Stimulated activated CD4-positive, alpha-beta T cell treated with anti-CD3 and anti-CD28 coated beads, Interleukin-2, amount 100 ng/mL, for 4 hours (primary cell): Measurements from ENCODE around the gene DCUN1D2.
"Not testable (repeated sequence)": the region's sequence is repeated elsewhere in the genome, so short reads cannot be mapped to it uniquely, and the experiment has no call there.

Experiments used
- DNase-seq: peaks from one replicate; pipeline ENCODE4 v3.0.0-alpha.2; 2020; ENCODE audit warnings: low read depth

The DCUN1D2 gene

GRCh38 chr13:113445791-113446487, 44.6 kb downstream of the DCUN1D2 start:
- DNase-seq = no peak

DNA sequence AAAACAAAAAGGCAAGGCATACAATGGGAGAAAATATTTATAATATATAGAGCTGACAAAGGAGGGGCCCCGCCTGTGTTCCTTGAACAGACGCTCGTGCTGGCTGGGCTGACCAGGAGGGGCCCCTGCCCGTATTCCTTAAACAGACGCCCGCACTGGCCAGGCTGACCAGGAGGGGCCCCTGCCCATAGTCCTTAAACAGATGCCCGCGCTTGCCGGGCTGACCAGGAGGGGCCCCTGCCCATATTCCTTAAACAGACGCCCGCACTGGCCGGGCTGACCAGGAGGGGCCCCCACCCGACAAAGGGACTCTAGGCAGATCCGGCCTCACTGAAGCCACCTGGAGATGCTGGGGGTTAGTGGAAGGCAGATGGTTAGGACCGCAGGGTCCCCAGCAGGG, 46.5 kb downstream of the DCUN1D2 start:
- DNase-seq = no peak

GRCh38 chr13:113442985-113443362, 47.5 kb downstream of the DCUN1D2 start:
- DNase-seq = no peak

GRCh38 chr13:113442354-113442984, 48.0 kb downstream of the DCUN1D2 start:
- no peak for DNase-seq

DNA sequence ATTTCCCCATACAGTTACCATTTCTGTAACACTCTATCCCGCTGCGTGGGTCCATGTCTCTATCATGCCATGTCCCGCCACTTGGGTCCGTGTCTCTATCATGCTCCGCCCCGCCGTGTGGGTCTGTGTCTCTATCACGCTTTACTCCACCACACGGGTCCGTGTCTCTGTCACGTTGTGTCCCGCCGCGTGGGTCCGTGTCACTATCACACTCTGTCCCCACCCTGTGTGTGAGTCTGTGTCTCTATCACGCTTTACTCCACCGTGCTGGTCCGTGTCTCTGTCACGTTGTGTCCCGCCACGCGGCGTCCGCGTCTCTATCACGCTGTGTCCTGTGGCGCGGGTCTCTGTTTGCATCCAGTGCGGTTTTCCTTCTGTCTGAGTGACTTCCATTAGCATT, 48.9 kb downstream of the DCUN1D2 start:
- DNase-seq = no peak

DNA sequence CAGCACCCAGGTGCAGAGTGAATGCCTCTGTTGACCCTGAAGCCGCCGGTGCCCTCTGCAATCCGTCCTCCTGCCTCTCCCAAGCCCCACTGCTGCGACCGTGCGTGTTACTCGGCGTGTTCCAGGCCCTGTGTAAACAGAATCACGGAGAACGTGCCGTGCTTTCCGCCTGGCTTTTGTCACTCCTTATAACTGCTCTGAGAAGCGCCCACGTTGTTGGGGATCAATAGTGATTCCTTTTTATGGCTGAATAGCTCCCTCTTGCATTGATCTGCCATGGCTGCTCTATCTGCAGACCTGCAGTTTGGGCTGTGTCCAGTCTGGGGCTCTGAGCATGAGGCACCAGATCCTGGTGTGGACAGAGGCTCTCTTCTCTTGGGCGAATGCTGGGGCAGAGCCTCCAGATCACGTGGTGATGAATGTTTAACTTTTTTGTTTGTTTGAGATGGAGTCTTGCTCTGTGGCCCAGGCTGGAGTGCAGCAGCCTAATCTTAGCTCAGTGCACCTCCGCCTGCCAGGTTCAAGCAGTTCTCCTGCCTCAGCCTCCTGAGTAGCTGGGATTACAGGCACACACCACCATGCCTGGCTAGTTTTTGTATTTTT, 53.0 kb downstream of the DCUN1D2 start:
- DNase-seq = no peak

DNA sequence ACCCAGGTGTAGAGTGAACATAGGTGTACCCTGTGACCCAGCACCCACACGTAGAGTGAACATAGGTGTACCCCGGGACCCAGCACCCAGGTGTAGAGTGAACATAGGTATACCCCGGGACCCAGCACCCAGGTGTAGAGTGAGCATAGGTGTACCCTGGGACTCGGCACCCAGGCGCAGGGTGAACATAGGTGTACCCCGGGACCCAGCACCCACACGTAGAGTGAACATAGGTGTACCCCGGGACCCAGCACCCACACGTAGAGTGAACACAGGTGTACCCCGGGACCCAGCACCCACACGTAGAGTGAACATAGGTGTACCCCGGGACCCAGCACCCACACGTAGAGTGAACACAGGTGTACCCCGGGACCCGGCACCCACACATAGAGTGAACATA, 53.6 kb downstream of the DCUN1D2 start:
- DNase-seq = not testable (repeated sequence)

GRCh38 chr13:113435907-113436306, 54.6 kb downstream of the DCUN1D2 start:
- not testable (repeated sequence) for DNase-seq

- DNase-seq = no peak
These were observed 57.1 kb downstream of the DCUN1D2 start for GRCh38 chr13:113433391-113433916.

DNA sequence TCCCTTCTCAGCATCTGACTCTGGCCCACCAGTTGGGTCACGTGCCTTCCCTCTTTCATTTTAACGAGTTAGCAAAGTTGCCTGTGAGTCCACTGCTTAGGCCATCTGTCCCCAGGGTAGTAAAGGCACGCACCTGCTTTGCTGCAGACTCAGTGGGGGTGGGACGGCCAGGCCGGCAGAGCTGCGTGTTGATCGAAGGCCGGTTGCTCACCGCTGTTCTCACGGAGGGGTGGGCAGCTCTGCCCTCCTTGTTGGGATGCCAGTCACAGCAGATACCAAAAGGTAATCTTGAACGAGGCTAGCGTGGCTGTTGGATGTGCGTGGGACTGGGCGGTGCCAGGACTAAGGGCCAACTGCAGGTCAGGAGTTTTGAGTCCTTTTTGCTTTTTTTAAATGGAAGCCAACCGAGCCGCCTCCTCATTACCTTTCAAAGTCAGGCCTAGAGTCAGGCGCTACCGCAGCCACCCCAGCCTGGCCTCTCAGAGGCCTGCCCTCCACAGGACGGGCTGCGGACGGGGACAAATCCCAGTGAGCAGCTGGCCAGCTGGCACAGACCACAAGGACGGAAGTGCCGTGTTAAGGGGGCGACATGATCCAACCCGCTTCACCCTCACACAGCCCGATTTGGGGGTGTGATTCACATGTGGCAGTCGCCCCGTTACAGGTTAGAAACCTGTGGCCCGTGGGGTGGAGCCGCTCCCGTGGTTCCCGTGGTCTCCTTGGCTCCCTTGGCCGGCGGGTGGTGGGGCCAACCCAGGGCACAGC, 57.8 kb downstream of the DCUN1D2 start:
- DNase-seq = no peak

DNA sequence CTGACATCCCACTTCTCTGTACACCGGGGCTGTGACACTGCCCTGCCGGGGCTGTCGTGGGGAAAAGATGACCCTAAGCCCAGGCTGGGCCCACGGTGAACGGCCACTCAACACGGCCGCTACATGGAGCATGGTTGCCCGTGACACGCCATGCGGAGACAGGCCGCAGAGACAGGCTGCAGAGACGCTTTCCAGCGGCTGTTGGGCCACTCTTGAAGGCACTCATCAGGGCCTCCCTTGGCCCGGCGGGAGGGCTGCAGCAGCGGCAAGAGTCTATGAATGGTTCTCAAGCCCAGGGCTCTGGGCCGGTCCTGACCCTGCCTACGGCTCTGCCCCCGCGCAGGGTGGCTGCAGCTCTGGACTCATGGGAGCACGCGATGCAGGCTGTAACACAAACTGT, 59.3 kb downstream of the DCUN1D2 start:
- DNase-seq = no peak

DNA sequence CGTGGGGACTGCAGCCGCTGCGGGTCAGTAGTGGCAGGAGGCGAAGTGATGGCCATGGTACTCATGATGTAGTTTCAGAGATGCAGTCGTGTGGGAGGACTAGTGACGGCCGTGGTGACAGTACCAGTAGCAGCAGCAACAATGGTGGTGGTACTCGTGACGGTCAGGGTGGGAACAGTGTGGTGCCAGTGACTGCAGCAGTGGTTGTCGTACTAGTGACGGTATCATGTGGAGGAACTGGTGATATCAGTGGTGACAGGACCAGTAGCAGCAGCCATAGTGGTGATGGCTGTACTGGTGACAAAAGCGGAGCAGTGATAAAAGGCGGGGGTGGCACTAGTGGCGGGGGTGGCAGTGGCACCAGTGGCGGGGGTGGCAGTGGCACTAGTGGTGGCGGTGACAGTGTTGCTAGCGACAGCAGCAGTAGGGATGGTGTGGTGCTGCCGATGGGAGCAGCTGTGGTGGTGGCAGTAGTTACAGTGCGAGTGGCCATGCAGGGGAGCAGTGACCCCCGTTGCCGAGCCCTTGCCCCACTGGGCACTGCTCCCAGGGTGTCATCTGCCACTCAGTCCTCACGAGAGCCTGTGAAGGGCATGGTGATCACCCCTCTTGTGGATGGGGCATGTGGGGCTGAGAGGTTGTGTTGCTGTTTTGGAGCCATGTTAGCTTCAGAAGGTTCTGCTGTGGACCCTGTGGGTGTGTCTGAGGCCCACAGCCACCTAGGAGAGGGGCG, 60.0 kb downstream of the DCUN1D2 start:
- DNase-seq = no peak

GRCh38 chr13:113429608-113429985, 60.9 kb downstream of the DCUN1D2 start:
- no peak for DNase-seq

DNA sequence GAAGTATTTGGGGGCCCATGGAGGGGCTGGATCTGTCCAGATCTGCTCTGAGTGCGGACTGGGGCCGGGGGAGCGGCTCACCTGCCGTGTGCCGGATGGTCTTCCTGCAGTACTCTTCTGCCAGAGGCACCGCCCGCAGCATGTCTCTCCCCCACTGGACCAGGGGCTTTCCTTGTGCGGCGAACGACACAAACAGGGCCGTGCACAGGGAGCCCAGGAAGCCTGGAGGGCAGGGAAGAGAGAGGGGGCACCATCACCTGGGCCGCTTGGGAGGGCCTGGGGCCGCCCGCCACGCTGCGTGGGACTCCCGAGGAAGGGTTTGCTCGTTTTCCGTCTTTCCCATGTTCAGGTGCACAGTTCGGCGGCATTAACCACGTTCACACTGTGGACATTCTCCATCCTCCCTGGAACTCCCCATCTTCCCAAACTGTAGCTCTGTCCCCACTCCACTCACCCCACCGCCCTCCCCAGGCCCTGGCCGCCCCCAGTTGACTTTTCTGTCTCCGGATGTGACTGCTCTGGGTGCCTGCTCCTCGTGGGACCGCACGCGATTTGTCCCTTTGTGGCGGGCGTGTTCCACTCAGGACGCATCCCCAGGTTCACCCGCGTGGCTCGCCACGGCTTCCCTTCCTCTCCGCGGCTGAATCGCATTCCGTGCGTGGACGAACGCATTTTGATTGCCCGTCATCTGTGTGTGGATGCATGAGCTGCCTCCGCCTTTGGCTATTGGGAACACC, 61.5 kb downstream of the DCUN1D2 start:
- no peak for DNase-seq

GRCh38 chr13:113428469-113428865, 62.0 kb downstream of the DCUN1D2 start:
- no peak for DNase-seq

DNA sequence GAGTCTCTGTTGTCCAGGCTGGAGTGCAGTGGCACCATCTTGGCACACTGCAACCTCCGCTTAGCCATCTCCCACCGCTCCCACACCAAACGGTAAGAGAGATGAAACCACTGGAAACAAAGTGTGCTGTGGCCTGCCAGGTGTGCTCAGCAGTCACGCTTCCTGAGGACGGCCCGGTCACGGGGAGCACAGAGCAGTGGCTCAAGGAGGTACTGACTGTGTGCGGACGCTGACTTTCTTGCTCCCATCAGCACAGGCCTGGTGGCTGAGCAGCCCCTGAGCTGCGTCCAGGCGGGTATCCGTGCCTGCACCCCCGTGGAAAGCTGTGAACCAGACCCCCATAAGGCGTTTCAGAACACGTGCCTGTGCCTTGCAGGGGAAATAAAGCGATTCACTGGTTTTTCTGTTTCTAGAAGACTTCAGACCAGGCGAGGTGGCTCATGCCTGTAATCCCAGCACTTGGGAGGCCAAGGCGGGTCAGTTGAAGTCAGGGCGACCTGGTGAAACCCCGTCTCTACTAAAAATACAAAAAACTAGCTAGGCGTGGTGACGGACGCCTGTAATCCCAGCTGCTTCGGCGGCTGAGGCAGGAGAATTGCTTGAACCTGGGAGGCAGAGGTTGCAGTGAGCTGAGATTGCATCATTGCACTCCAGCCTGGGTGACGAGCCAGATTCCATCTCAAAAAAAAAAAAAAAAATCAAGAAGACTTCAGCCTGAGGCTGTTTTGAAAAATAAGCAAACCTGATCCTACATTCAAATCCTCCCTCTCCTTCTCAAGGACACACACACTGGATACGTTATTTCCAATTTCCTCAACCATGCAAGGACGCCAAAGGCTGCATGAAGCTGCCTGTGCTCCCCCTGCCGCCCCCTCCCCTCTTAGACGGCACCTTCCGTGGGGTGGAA, 62.7 kb downstream of the DCUN1D2 start:
- no peak for DNase-seq

- no peak for DNase-seq
These were observed 63.9 kb downstream of the DCUN1D2 start for GRCh38 chr13:113426591-113426986.

- no peak for DNase-seq
These were observed 64.4 kb downstream of the DCUN1D2 start for GRCh38 chr13:113425941-113426590.

GRCh38 chr13:113423520-113424163, 66.9 kb downstream of the DCUN1D2 start:
- DNase-seq = no peak
